ENCODE measurements around the gene IL19.

Gene IL19

DNA sequence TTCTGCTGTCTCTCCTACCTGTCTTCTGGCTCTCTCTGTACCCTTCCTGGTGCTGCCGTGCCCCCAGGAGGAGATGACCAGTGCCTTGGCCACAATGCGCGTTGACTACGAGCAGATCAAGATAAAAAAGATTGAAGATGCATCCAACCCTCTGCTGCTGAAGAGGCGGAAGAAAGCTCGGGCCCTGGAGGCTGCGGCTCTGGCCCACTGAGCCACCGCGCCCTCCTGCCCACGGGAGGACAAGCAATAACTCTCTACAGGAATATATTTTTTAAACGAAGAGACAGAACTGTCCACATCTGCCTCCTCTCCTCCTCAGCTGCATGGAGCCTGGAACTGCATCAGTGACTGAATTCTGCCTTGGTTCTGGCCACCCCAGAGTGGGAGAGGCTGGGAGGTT is 38.1 kb upstream of the IL19 start:
- H3K9me3 Mint-ChIP-seq = no peaks in the 10 kb centered on the region
- peaks cover 7% of the 10 kb centered on the region for H3K4me1 Mint-ChIP-seq
- peaks cover 21% of the 10 kb centered on the region for H3K36me3 Mint-ChIP-seq (ENCODE audit: low read depth)
- H3K27me3 Mint-ChIP-seq (ENCODE audit: low read depth, poor library complexity) = peaks cover 4% of the 10 kb centered on the region
- TF ChIP-seq CTCF (IDR thresholded peaks at IDR 0.05) = no peak
- H3K4me3 Mint-ChIP-seq = no peak overlapping the region
- peak overlapping the region; percentile 57 for H3K27ac Mint-ChIP-seq
- no peak for DNase-seq

DNA sequence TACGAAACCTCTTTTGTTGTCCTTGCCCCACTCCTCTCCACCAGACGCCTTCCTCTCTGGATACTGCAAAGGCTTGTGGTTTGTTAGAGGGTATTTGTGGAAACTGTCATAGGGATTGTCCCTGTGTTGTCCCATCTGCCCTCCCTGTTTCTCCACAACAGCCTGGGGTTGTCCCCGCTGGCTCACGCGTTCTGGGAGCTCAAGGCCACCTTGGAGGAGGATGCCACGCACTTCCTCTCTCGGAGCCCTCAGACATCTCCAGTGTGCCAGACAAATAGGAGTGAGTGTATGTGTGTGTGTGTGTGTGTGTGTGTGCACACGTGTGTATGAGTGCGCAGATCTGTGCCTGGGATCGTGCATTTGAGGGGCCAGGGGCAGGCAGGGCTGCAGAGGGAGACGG is 37.6 kb upstream of the IL19 start:
- Mint-ChIP-seq H3K9me3 (no peaks in the 10 kb centered on the region), H3K4me1 (peaks cover 12% of the 10 kb centered on the region), H3K27ac (peak overlapping the region; percentile 83), H3K27me3 (ENCODE audit: low read depth, poor library complexity) (peaks cover 4% of the 10 kb centered on the region), H3K4me3 (no peak overlapping the region), H3K36me3 (ENCODE audit: low read depth) (peaks cover 21% of the 10 kb centered on the region)
- no peak for TF ChIP-seq CTCF (IDR thresholded peaks at IDR 0.05)
- no peak for DNase-seq

- H3K36me3 Mint-ChIP-seq (ENCODE audit: low read depth) = peaks cover 16% of the 10 kb centered on the region
- H3K27ac Mint-ChIP-seq = no peak overlapping the region
- peaks cover 7% of the 10 kb centered on the region for H3K27me3 Mint-ChIP-seq (ENCODE audit: low read depth, poor library complexity)
- H3K4me3 Mint-ChIP-seq = no peak overlapping the region
- DNase-seq = peak; percentile 84
- H3K4me1 Mint-ChIP-seq = peaks cover 29% of the 10 kb centered on the region
- H3K9me3 Mint-ChIP-seq = no peaks in the 10 kb centered on the region
- TF ChIP-seq CTCF (IDR thresholded peaks at IDR 0.05) = peak; percentile 83
Measured at GRCh38 chr1:206734499-206735142, 36.0 kb upstream of the IL19 start.

DNA sequence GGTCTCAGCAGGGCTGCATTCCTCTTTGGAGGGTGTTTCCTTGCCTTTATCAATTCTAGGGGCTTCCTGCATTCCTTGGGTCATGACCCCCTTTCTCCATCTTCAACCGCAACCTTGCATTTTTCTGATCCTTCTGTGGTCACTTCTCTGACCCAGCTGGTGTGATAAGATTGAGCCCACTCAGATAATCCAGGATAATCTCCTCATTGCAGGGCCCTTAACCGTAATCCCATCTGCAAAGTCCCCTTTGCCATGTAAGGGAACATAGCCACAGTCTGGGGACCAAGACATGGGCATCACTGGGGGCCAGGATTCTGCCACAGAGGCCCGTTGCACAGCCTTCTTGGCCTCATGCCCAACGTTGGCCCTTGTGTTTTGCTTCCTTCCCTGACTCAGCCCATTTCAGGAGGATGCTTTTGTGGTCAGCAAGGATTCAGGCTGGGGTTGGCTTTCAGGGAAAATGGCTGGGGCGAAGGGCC is 35.0 kb upstream of the IL19 start:
- Mint-ChIP-seq H3K4me1 (peaks cover 36% of the 10 kb centered on the region), H3K4me3 (no peak overlapping the region), H3K9me3 (no peaks in the 10 kb centered on the region), H3K27ac (no peak overlapping the region), H3K27me3 (ENCODE audit: low read depth, poor library complexity) (peaks cover 7% of the 10 kb centered on the region), H3K36me3 (ENCODE audit: low read depth) (peaks cover 11% of the 10 kb centered on the region)
- no peak for DNase-seq
- no peak for TF ChIP-seq CTCF (IDR thresholded peaks at IDR 0.05)

DNA sequence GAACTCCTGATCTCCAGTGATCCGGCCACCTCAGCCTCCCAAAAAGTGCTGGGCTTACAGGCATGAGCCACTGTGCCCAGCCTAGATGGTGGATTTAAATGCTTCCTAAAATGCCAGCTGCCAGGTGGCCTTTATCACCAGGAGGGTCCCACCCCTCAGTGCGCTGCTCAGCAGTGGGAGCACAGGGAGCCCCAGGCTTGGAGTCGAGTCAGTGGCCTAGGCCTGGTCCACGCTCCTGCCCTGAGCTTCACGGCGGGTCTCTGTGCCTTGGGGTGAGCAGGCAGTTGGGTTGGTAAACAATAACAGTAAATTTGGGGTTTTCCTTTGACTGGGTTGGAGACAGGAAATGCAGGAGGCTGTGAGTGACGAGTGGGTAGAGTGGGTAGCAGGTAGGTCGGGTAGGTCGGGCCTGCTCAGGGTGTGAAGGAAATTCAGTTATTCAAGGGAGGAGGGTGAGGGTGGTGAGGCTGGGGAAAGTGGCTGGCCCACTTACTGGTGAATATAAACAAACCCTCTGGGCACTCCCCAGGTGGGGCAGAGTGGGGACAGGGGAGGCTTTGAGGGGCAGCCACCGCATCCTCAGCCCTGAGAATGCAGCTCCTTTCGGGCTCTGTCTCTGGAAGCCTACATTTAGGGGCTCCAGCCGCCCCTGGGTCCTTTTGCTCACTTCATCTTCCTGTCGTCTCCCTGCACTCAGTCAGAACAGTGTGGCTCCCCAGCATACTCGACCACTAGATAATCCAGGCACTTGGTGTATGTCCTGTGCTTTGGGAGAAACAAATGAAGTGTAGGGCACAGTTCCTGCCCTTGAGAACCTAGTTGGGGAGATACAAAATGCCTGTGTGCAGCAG is 33.5 kb upstream of the IL19 start:
- Mint-ChIP-seq H3K9me3 (no peaks in the 10 kb centered on the region), H3K27me3 (ENCODE audit: low read depth, poor library complexity) (peaks cover 7% of the 10 kb centered on the region), H3K4me3 (no peak overlapping the region), H3K27ac (peak overlapping the region; percentile 3), H3K36me3 (ENCODE audit: low read depth) (peaks cover 10% of the 10 kb centered on the region), H3K4me1 (peaks cover 48% of the 10 kb centered on the region)
- TF ChIP-seq CTCF (IDR thresholded peaks at IDR 0.05) = no peak
- DNase-seq = no peak
